GM12878 (cell line): ENCODE results near the gene ABCA2. TPM values are rescaled to one million over a fixed set of nuclear protein-coding genes. Genes with fewer than 3 reads are reported as not detected.

ENCODE experiments used
- ATAC-seq: fragments of 200-7000 bp; cut with Tn5 transposase; 3 replicates; pipeline ENCODE4 v1.9.1; 2020; ENCODE audit warnings: mild to moderate bottlenecking, moderate library complexity
- BruUV-seq: library from RNA; stranded (reverse); fragments of 400-500 nt; replicated peaks from 2 replicates; lab custom pipeline; 2021; lab: Mats Ljungman, UMichigan
- CTCF ChIA-PET: fragments of 300-600 bp; sonication (Branson Sonifier 250); formaldehyde crosslinking; extraction: SDS; loops from one replicate; lab custom pipeline; 2021; ENCODE audit warnings: inconsistent platforms; lab: Yijun Ruan, JAX
- POLR2A ChIA-PET: fragments of 350-600 bp; formaldehyde crosslinking; extraction: SDS; loops from one replicate; lab custom pipeline; 2021; ENCODE audit warnings: inconsistent platforms; lab: Charles Lee
- RAD21 ChIA-PET: fragments of 300-600 bp; sonication (Branson Sonifier 250); formaldehyde crosslinking; loops from one replicate; lab custom pipeline; 2023; ENCODE audit warnings: antibody characterized with exemption; ENCODE audit not compliant: unreplicated experiment; lab: Charles Lee
- SMC1A ChIA-PET: fragments of 300-600 bp; sonication (Branson Sonifier 250); formaldehyde crosslinking; loops from one replicate; lab custom pipeline; 2023; ENCODE audit not compliant: unreplicated experiment, uncharacterized antibody; lab: Charles Lee
- DNase-seq: peaks from one replicate; pipeline ENCODE4 v3.0.0-alpha.2; 2011; ENCODE audit warnings: low read depth, low spot score
- FAIRE-seq: peaks from 3 replicates; lab custom pipeline; 2011; peaks lifted over from hg19 to GRCh38; lab: Jason Lieb, UNC
- H2AFZ ChIP-seq: 2 replicates; pipeline ENCODE4 v1.6.0; 2011; ENCODE audit warnings: low read depth, low read length, control low read depth; ENCODE audit not compliant: control insufficient read depth
- H3K27ac ChIP-seq: 2 replicates; pipeline ENCODE4 v1.5.1; 2011; ENCODE audit warnings: control low read depth; ENCODE audit not compliant: control insufficient read depth, insufficient read depth
- H3K27me3 ChIP-seq, 2 experiments: replicated peaks in 1 of 2; 2 replicates each; pipeline versions ENCODE4 v1.6.0 to v1.6.1; 2011; ENCODE audit warnings: low read length in 1 of 2; ENCODE audit not compliant: control insufficient read depth in 2 of 2, insufficient read depth in 2 of 2
- H3K36me3 ChIP-seq, 2 experiments: 2 replicates each; pipeline ENCODE4 v1.5.1; 2011; ENCODE audit warnings: low read length in 1 of 2; ENCODE audit not compliant: control insufficient read depth in 2 of 2, insufficient read depth in 2 of 2
- H3K4me1 ChIP-seq: 2 replicates; pipeline ENCODE4 v1.6.1; 2011; ENCODE audit warnings: mild to moderate bottlenecking, low read length, moderate library complexity, mixed read lengths; ENCODE audit not compliant: control insufficient read depth, insufficient read depth
- H3K4me2 ChIP-seq: 2 replicates; pipeline ENCODE4 v1.6.0; 2011; ENCODE audit warnings: control low read depth; ENCODE audit not compliant: control insufficient read depth, insufficient read depth
- H3K4me3 ChIP-seq: fragments of 200-600 bp; sonication (generic); 2 replicates; pipeline ENCODE4 v1.5.1; 2016
- H3K79me2 ChIP-seq: 2 replicates; pipeline ENCODE4 v1.6.0; 2011; ENCODE audit warnings: low read length; ENCODE audit not compliant: control insufficient read depth, insufficient read depth
- H3K9ac ChIP-seq: 2 replicates; pipeline ENCODE4 v1.8.0; 2011; ENCODE audit warnings: low read length, control low read depth, mixed read lengths; ENCODE audit not compliant: control insufficient read depth, insufficient read depth
- H3K9me3 ChIP-seq: replicated peaks from 3 replicates; pipeline ENCODE4 v1.5.1; 2011; ENCODE audit warnings: mild to moderate bottlenecking, low read length; ENCODE audit not compliant: control insufficient read depth, insufficient read depth
- H4K20me1 ChIP-seq: 2 replicates; pipeline ENCODE4 v1.6.0; 2011; ENCODE audit not compliant: control insufficient read depth, insufficient read depth
- FOXK2 ChIP-seq: fragments of 450-650 bp; IDR thresholded peaks from 2 replicates; pipeline ENCODE4 v1.6.1; 2017; ENCODE audit warnings: mild to moderate bottlenecking, moderate library complexity
- HDAC2 ChIP-seq: fragments of 200-600 bp; sonication (generic); IDR thresholded peaks from 2 replicates; pipeline ENCODE4 v1.6.1; 2017
- MTA2 ChIP-seq: fragments of 450-650 bp; IDR thresholded peaks from 2 replicates; pipeline ENCODE4 v1.6.1; 2016; ENCODE audit warnings: low read depth, mild to moderate bottlenecking, moderate library complexity
- MXI1 ChIP-seq: fragments of 150-350 bp; IDR thresholded peaks from 2 replicates; pipeline ENCODE4 v1.6.1; 2011; ENCODE audit warnings: low read depth, mild to moderate bottlenecking, inconsistent platforms, low read length, improper control_type of control experiment
- MYB ChIP-seq: fragments of 150-350 bp; IDR thresholded peaks from 2 replicates; pipeline ENCODE4 v1.6.1; 2014; ENCODE audit warnings: mild to moderate bottlenecking, low read depth, low read length, borderline replicate concordance
- NBN ChIP-seq: fragments of 450-650 bp; IDR thresholded peaks from 2 replicates; pipeline ENCODE4 v1.6.1; 2016
- NR2C2 ChIP-seq: IDR thresholded peaks from 2 replicates; pipeline ENCODE4 v1.6.1; 2011; ENCODE audit warnings: borderline replicate concordance, low read depth; ENCODE audit not compliant: control insufficient read depth, insufficient read length
- PKNOX1 ChIP-seq: fragments of 450-650 bp; IDR thresholded peaks from 2 replicates; pipeline ENCODE4 v1.6.1; 2016; ENCODE audit warnings: mild to moderate bottlenecking
- POLR2AphosphoS2 ChIP-seq: IDR thresholded peaks from 2 replicates; pipeline ENCODE4 v1.6.1; 2011; ENCODE audit warnings: low read depth, mild to moderate bottlenecking, low read length, improper control_type of control experiment, moderate library complexity
- PRDM15 ChIP-seq: fragments of 450-650 bp; formaldehyde crosslinking; IDR thresholded peaks from 2 replicates; pipeline ENCODE4 v1.4.0; 2020; ENCODE audit warnings: mild to moderate bottlenecking, moderate library complexity
- RUNX3 ChIP-seq: IDR thresholded peaks from 2 replicates; pipeline ENCODE4 v1.6.1; 2012; ENCODE audit warnings: low read length, inconsistent platforms
- SMC3 ChIP-seq: IDR thresholded peaks from 2 replicates; pipeline ENCODE4 v1.6.1; 2011; ENCODE audit warnings: low read length, improper control_type of control experiment, borderline replicate concordance
- YBX1 ChIP-seq: fragments of 450-650 bp; IDR thresholded peaks from 2 replicates; pipeline ENCODE4 v1.6.1; 2016; ENCODE audit warnings: antibody characterized with exemption
- ZBED1 ChIP-seq: IDR thresholded peaks from 2 replicates; pipeline ENCODE4 v1.6.1; 2016; ENCODE audit warnings: borderline replicate concordance
- ZNF217 ChIP-seq: fragments of 450-650 bp; IDR thresholded peaks from 2 replicates; pipeline ENCODE4 v1.6.1; 2017; ENCODE audit warnings: antibody characterized with exemption, mild to moderate bottlenecking
- WGBS: methylation state at CpG from one replicate; pipeline ENCODE4 v1.1.6; 2016; ENCODE audit warnings: low lambda C conversion rate; ENCODE audit not compliant: insufficient replicate concordance, insufficient coverage; ENCODE audit errors: missing lambda C conversion rate; 5-methylcytosine and 5-hydroxymethylcytosine counted together
- in situ Hi-C: fragments of 300-500 bp; cut with MboI; formaldehyde crosslinking; loops from 9 replicates; pipeline ENCODE4 v1.14.3; 2018; ENCODE audit warnings: mixed read lengths
- intact Hi-C: fragments of 100-400 bp; cut with micrococcal nuclease; formaldehyde crosslinking; loops from one replicate; pipeline ENCODE4 v1.14.2; 2022; ENCODE audit not compliant: unreplicated experiment
- polyA plus RNA-seq, 11 experiments: library from polyadenylated mRNA; depleted of rRNA in 4 of 11; unstranded in 6 of 11; stranded (reverse) in 5 of 11; fragments of >200 nt; fragmentation: Nextera tagmentation in 4 of 11; fragmentation: Illumina TruSeq in 1 of 11; extraction: Ambion mirVana in 4 of 11; extraction: Trizol in 1 of 11; gene quantifications; 1 replicate in 1 of 11; 2 replicates in 10 of 11; pipeline versions ENCODE4 v1.2.1 to v1.2.3, GENCODE V29; 2011 to 2016; ENCODE audit warnings: inconsistent platforms in 2 of 11, missing spikeins in 2 of 11, low read depth in 1 of 11
- total RNA-seq, 4 experiments: library from RNA; depleted of rRNA in 3 of 4; stranded (reverse); fragments of >200 nt in 3 of 4; fragmentation: Illumina TruSeq in 1 of 4; extraction: Trizol in 1 of 4; gene quantifications; 2 replicates each; pipeline versions ENCODE4 v1.2.1 to v1.2.3, GENCODE V29; 2013 to 2021

ABCA2 gene
- total and polyA plus RNA-seq, 10 of the 15 experiments (the other 5 are each of a cell fraction or from before 2014, with no cell fraction given): 0.13 to 2.6 (median 0.71) TPM; not detected in 2

- TF ChIP-seq PRDM15 (CRISPR knock-in tag) (no peak), ZNF217 (no peak), MYB (no peak), POLR2AphosphoS2 (no peak), RUNX3 (0 out of 2 replicates have a peak, but pooled peaks have one; percentile 13), NBN (no peak)
Measured at GRCh38 chr9:136996361-136997292, 31.4 kb downstream of the ABCA2 start, which contains the start of gene CLIC3 (continued).

- ChIA-PET CTCF (interaction anchor here (0.6 to 2.1 kb wide), 6 partner anchors 8 to 116 kb away, joined by 3 to 9 read pairs (median 6); no protein-coding TSS in a partner anchor), SMC1A (interaction anchor here (1.0 kb wide), 1 partner anchor 39 kb away, joined by 3 read pairs; no protein-coding TSS in a partner anchor), POLR2A (interaction anchor here (0.5 to 0.9 kb wide), 3 partner anchors 31 to 296 kb away, joined by 3 to 4 read pairs (median 3); no protein-coding TSS in a partner anchor), RAD21 (interaction anchor here (0.5 to 1.4 kb wide), 3 partner anchors 48 to 694 kb away, joined by 3 to 8 read pairs (median 5); no protein-coding TSS in a partner anchor)
- Histone ChIP-seq H3K27me3 (peaks cover 2 to 6% of the 10 kb centered on the region in 2 experiments; a peak in 3 of 4 replicates), H3K4me1 (peaks cover 45% of the 10 kb centered on the region), H3K9me3 (no peaks in the 10 kb centered on the region; the same call in 2 of the 3 replicates), H4K20me1 (no peaks in the 10 kb centered on the region), H3K27ac (no peak overlapping the region), H3K4me3 (no peak overlapping the region), H3K36me3 (no peaks in the 10 kb centered on the region), H2AFZ (no peak overlapping the region), H3K4me2 (peak overlapping the region; percentile 17; the same call in 1 of the 2 replicates), H3K9ac (no peak overlapping the region), H3K79me2 (no peaks in the 10 kb centered on the region; the same call in 1 of the 2 replicates)
- TF ChIP-seq PKNOX1 (no peak), SMC3 (no peak), ZBED1 (no peak), NR2C2 (no peak), YBX1 (no peak), MTA2 (no peak), MXI1 (no peak), FOXK2 (no peak), HDAC2 (no peak)
- ATAC-seq: no peak
- BruUV-seq: no TSS peak
- intact Hi-C loops (no loop called here), in situ Hi-C loops (no loop called here)
- no peak for FAIRE-seq
- 71% methylated on average over 8 of the region's 12 CpGs for WGBS
- no peak for DNase-seq
Measured at GRCh38 chr9:136995772-136996311, 32.2 kb downstream of the ABCA2 start.
